C4-2B (cell line): ENCODE data around the gene PTCD3.

Experiments used
- H3K27ac ChIP-seq: fragments of 450-650 bp; 2 replicates; pipeline ENCODE4 v1.5.1; 2017
- ZFX ChIP-seq: fragments of 450-650 bp; IDR thresholded peaks from 2 replicates; pipeline ENCODE4 v1.6.1; 2017
- TF ChIP-seq, protein P1 (sequence below): fragments of 450-650 bp; conservative IDR thresholded peaks from 2 replicates; pipeline ENCODE4 v1.5.1; 2017; ENCODE audit warnings: mild to moderate bottlenecking

Gene PTCD3

GRCh38 chr2:86105252-86105968 is 625 bp upstream of the PTCD3 start, which contains the start of gene POLR1A:
Gene POLR1A, minus strand, starts transcription at chr2:86105886. Its CDS starts 110 bp downstream, at chr2:86105776.
- TF ChIP-seq ZFX: peak; percentile 73
- TF ChIP-seq, protein P1, sequence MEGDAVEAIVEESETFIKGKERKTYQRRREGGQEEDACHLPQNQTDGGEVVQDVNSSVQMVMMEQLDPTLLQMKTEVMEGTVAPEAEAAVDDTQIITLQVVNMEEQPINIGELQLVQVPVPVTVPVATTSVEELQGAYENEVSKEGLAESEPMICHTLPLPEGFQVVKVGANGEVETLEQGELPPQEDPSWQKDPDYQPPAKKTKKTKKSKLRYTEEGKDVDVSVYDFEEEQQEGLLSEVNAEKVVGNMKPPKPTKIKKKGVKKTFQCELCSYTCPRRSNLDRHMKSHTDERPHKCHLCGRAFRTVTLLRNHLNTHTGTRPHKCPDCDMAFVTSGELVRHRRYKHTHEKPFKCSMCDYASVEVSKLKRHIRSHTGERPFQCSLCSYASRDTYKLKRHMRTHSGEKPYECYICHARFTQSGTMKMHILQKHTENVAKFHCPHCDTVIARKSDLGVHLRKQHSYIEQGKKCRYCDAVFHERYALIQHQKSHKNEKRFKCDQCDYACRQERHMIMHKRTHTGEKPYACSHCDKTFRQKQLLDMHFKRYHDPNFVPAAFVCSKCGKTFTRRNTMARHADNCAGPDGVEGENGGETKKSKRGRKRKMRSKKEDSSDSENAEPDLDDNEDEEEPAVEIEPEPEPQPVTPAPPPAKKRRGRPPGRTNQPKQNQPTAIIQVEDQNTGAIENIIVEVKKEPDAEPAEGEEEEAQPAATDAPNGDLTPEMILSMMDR: no peak
- H3K27ac ChIP-seq: peak within 1 kb of the TSS; percentile 88

- TF ChIP-seq, protein P1: no peak
- no peak for TF ChIP-seq ZFX
- no peak overlapping the region for H3K27ac ChIP-seq
Measured at GRCh38 chr2:86107031-86107430, 996 bp downstream of the PTCD3 start.

DNA sequence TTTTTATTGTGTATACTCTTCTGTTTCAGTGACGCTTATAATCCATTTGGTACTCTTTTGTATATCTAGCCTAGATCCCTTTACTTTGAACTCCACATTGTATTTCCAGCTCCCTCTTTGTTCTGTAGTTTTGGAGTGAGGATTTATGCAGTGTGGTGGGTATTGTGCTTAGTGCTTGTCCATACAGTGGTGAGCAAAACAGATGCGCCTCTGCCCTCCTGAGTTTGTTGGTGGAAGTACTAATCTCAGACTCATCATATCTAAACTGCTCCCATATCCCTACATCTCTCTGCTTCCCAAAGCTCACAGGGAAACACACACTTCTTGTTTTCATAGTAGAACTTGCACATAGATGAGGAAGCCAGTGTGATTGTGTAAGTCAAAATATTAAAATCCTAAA is 12.1 kb downstream of the PTCD3 start:
- TF ChIP-seq, protein P1: no peak
- TF ChIP-seq ZFX: no peak
- H3K27ac ChIP-seq: no peak overlapping the region

- H3K27ac ChIP-seq: no peak overlapping the region
- no peak for TF ChIP-seq ZFX
- TF ChIP-seq, protein P1: no peak
Measured at GRCh38 chr2:86123328-86123925, 17.4 kb downstream of the PTCD3 start.

GRCh38 chr2:86124683-86125082 is 18.6 kb downstream of the PTCD3 start:
- TF ChIP-seq ZFX: no peak
- TF ChIP-seq, protein P1: no peak
- no peak overlapping the region for H3K27ac ChIP-seq

DNA sequence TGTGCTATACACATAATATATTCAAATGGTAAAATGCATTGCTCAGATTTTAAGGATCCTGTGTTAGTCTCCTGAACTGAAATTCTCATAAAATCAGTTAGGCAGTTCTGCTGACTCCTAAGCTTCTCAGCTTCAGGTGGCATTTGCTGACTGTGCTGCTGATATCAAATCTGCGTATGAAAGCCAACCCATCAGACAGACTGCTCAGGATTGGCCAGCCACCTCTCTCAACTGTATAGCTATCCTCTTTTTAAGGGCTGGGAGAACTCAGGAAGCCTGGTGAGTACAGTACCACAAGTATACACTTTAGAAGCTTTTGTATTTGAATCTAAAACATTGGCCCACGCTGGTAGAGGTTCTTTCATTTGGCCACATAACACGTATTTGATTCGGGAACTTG is 28.7 kb downstream of the PTCD3 start:
- no peak for TF ChIP-seq ZFX
- TF ChIP-seq, protein P1: no peak
- H3K27ac ChIP-seq: no peak overlapping the region

DNA sequence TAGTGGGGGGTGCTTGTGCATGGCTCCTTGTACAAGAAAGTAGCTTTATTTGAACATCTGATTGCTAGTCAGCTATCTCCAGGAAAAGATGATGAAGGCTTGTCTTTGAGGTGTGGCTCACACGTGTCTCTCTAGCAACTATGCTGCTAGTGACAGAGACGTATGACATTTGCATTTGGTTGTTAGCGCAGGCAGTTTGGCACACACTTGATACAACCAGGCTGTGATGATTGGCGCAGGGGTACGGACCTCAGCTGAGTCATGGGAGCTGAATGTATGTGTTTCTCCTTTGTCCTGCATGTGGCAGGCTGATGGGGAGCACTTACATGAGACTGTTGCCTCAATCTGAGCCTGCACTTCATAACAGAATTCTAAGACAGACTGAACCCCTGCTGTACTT is 29.6 kb downstream of the PTCD3 start:
- TF ChIP-seq ZFX: no peak
- TF ChIP-seq, protein P1: no peak
- H3K27ac ChIP-seq: no peak overlapping the region
